Suprapubic skin (tissue), 4 donors: Measurements from ENCODE around the gene NMRK1. TPM values are rescaled to one million over a fixed set of nuclear protein-coding genes. Genes with fewer than 3 reads are reported as not detected.

ENCODE experiments used
- DNase-seq, 2 donors: peaks; one replicate each; pipeline ENCODE4 v3.0.0-alpha.2; 2019; ENCODE audit warnings: low spot score in 2 of 2
- H3K27ac ChIP-seq: fragments of 200-600 bp; sonication (generic); one replicate; pipeline ENCODE4 v1.5.1; 2019
- H3K27me3 ChIP-seq: fragments of 200-600 bp; sonication (generic); one replicate; pipeline ENCODE4 v1.5.1; 2019
- H3K36me3 ChIP-seq: fragments of 200-600 bp; sonication (generic); one replicate; pipeline ENCODE4 v1.5.1; 2019
- H3K4me1 ChIP-seq: fragments of 200-600 bp; sonication (generic); one replicate; pipeline ENCODE4 v1.5.1; 2019
- H3K4me3 ChIP-seq: fragments of 200-600 bp; sonication (generic); one replicate; pipeline ENCODE4 v1.5.1; 2019; ENCODE audit warnings: mild to moderate bottlenecking
- H3K9me3 ChIP-seq: fragments of 200-600 bp; sonication (generic); one replicate; pipeline ENCODE4 v1.5.1; 2019
- CTCF ChIP-seq, 2 donors: fragments of 200-600 bp in 1 of 2; fragments of 450-650 bp in 1 of 2; sonication (generic) in 1 of 2; IDR thresholded peaks; one replicate each; pipeline ENCODE4 v1.5.1; 2016 to 2019; ENCODE audit warnings: antibody characterized with exemption in 2 of 2, mild to moderate bottlenecking in 1 of 2, moderate library complexity in 1 of 2
- EP300 ChIP-seq: sonication (generic); formaldehyde crosslinking; IDR thresholded peaks from one replicate; pipeline ENCODE4 v1.6.1; 2017; ENCODE audit warnings: antibody characterized with exemption
- POLR2A ChIP-seq, 2 donors: fragments of 450-650 bp; IDR thresholded peaks; one replicate each; pipeline ENCODE4 v1.6.1; 2017; ENCODE audit warnings: antibody characterized with exemption in 2 of 2, mild to moderate bottlenecking in 2 of 2, moderate library complexity in 2 of 2
- POLR2AphosphoS5 ChIP-seq, 3 donors: sonication (generic); formaldehyde crosslinking; IDR thresholded peaks; one replicate each; pipeline ENCODE4 v1.6.1; 2017; ENCODE audit warnings: antibody characterized with exemption in 3 of 3
- WGBS: methylation state at CpG from one replicate; pipeline ENCODE4 v1.1.5; 2018; 5-methylcytosine and 5-hydroxymethylcytosine counted together
- total RNA-seq, 4 donors: library from RNA; depleted of rRNA; stranded (reverse); fragments of >200 nt; gene quantifications; one replicate each; pipeline ENCODE4 v1.1.0, GENCODE V29; 2016

The NMRK1 gene
- total RNA-seq, 4 donors from 2014 or later = 22.1 to 63.3 (median 33.7) TPM

GRCh38 chr9:75019022-75019421 is 68.9 kb downstream of the NMRK1 start:
- no peak for DNase-seq
- Histone ChIP-seq H3K4me3 (no peak overlapping the region), H3K27me3 (no peaks in the 10 kb centered on the region), H3K4me1 (peaks cover 23% of the 10 kb centered on the region), H3K36me3 (no peaks in the 10 kb centered on the region), H3K27ac (no peak overlapping the region), H3K9me3 (no peaks in the 10 kb centered on the region)
- 68% methylated on average over 5 of the region's 5 CpGs for WGBS
- TF ChIP-seq EP300 (no peak), POLR2A (IDR thresholded peaks at IDR 0.05) (no peak), CTCF (IDR thresholded peaks at IDR 0.05) (no peak), POLR2AphosphoS5 (IDR thresholded peaks at IDR 0.05) (no peak)

GRCh38 chr9:75017378-75017777 is 70.6 kb downstream of the NMRK1 start:
- 37% methylated on average over 3 of the region's 3 CpGs for WGBS
- no peak for DNase-seq

GRCh38 chr9:75013735-75014134 is 74.2 kb downstream of the NMRK1 start:
- TF ChIP-seq POLR2AphosphoS5 (IDR thresholded peaks at IDR 0.05) (no peak), POLR2A (IDR thresholded peaks at IDR 0.05) (no peak), EP300 (no peak), CTCF (IDR thresholded peaks at IDR 0.05) (no peak)
- Histone ChIP-seq H3K27ac (no peak overlapping the region), H3K9me3 (no peaks in the 10 kb centered on the region), H3K27me3 (no peaks in the 10 kb centered on the region), H3K4me1 (peaks cover 14% of the 10 kb centered on the region), H3K36me3 (no peaks in the 10 kb centered on the region), H3K4me3 (no peak overlapping the region)
- DNase-seq = no peak
- 84% methylated on average over 2 of the region's 2 CpGs for WGBS

More at GRCh38 chr9:75017378-75017777, 70.6 kb downstream of the NMRK1 start:
- TF ChIP-seq CTCF (IDR thresholded peaks at IDR 0.05) = no peak
- no peak for TF ChIP-seq POLR2AphosphoS5 (IDR thresholded peaks at IDR 0.05)
- TF ChIP-seq POLR2A (IDR thresholded peaks at IDR 0.05) = no peak
- no peak for TF ChIP-seq EP300
- H3K9me3 ChIP-seq = no peaks in the 10 kb centered on the region
- no peaks in the 10 kb centered on the region for H3K36me3 ChIP-seq
- H3K27ac ChIP-seq = no peak overlapping the region
- peaks cover 23% of the 10 kb centered on the region for H3K4me1 ChIP-seq
- no peak overlapping the region for H3K4me3 ChIP-seq
- H3K27me3 ChIP-seq = no peaks in the 10 kb centered on the region

Other genes with a start within 250 kb of the NMRK1 start
- 1 to 10 TPM in 2 of 4 donors, under 1 TPM in 2; 0.53 to 1.6 (median 1.0) TPM for gene TRPM6, start 200.2 kb downstream of the NMRK1 start, total RNA-seq
- gene C9orf40, start 135.2 kb downstream of the NMRK1 start, total RNA-seq = 1 to 10 TPM; 2.0 to 3.3 (median 3.0) TPM
- gene CARNMT1, start 59.9 kb downstream of the NMRK1 start, total RNA-seq = 10 to 100 TPM; 16.4 to 24.8 (median 22.0) TPM
- 10 to 100 TPM; 32.3 to 46.3 (median 44.3) TPM for gene OSTF1, start 359 bp upstream of the NMRK1 start, total RNA-seq